ENCODE data around the gene FNDC7. TPM values are rescaled to one million over a fixed set of nuclear protein-coding genes. Genes with fewer than 3 reads are reported as not detected.

Gene FNDC7
- total and polyA plus RNA-seq, 9 of the 15 experiments (the other 6 are each of a cell fraction or from before 2014, with no cell fraction given): not detected

DNA sequence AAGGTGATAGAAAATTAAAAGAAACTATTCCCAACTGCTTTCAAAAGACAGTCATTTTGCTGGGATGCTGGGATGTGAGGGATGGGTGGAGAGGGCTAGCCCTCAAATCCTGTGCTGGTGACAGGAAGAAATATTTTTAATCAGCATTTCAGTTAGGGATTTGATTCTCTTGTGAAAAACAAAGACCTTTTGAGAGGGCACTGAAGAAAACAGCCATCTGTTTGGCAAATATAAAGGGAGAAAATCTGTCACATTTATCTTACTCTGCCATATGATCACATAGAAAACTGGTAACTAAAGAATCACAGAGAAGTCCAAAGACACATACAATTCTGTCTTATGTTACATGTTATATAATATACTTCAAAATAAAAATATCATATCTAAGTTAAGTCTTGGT, 46.1 kb downstream of the FNDC7 start:
- no peak for ATAC-seq
- Histone ChIP-seq H3K36me3 (ENCODE audit: control insufficient read depth, insufficient read depth, low read length) (peaks cover 52% of the 10 kb centered on the region; the same call in 2 of the 3 replicates), H3K79me2 (ENCODE audit: control insufficient read depth, insufficient read depth, low read length) (no peaks in the 10 kb centered on the region), H4K20me1 (replicated peaks; ENCODE audit: control insufficient read depth, insufficient read depth, low read length) (no peaks in the 10 kb centered on the region), H3K4me1 (replicated peaks in 1 of 2; ENCODE audit: control insufficient read depth in 2 of 2, insufficient read depth in 2 of 2, low read length in 2 of 2) (no peaks in the 10 kb centered on the region), H3K4me2 (ENCODE audit: insufficient read depth, low read length) (no peak overlapping the region), H3K9ac (ENCODE audit: insufficient read depth in 1 of 2, low read depth in 2 of 2, low read length in 2 of 2) (no peak overlapping the region), H3K27me3 (ENCODE audit: control insufficient read depth in 2 of 2, insufficient read depth in 2 of 2, low read length in 2 of 2) (no peaks in the 10 kb centered on the region), H3K9me3 (replicated peaks; ENCODE audit: control insufficient read depth, insufficient read depth, low read depth, low read length) (no peaks in the 10 kb centered on the region), H3K4me3 (no peak overlapping the region), H3K27ac (ENCODE audit: extremely low read depth, low read depth, low read length) (no peak overlapping the region), H3K9me1 (ENCODE audit: control insufficient read depth, insufficient read depth, low read length) (no peaks in the 10 kb centered on the region), H2AFZ (ENCODE audit: low read depth, low read length) (no peak overlapping the region)
- in situ Hi-C loops (cut with MboI) (no loop called here), intact Hi-C loops (cut with micrococcal nuclease) (no loop called here)
- FAIRE-seq: no peak
- no peak for DNase-seq (ENCODE audit: extremely low read depth in 1 of 4, low spot score in 3 of 4)
- ChIA-PET CTCF (ENCODE audit: low intra/inter-chr PET ratio) (no interaction called here), POLR2A (no interaction called here)
- no TSS peak for BruUV-seq (replicated peaks)
- TF ChIP-seq ZNF384 (IDR thresholded peaks at IDR 0.05; ENCODE audit: low read depth, low read length) (no peak), STAT5B (CRISPR knock-in tag; IDR thresholded peaks at IDR 0.05) (no peak), GTF2F1 (IDR thresholded peaks at IDR 0.05; ENCODE audit: low read depth, low read length) (no peak), PTBP1 (IDR thresholded peaks at IDR 0.05; ENCODE audit: low read depth, low read length) (no peak), NR2F6 (CRISPR knock-in tag; IDR thresholded peaks at IDR 0.05) (no peak), NFRKB (IDR thresholded peaks at IDR 0.05; ENCODE audit: low read depth) (no peak), CUX1 (CRISPR knock-in tag; IDR thresholded peaks at IDR 0.05) (no peak), CBFA2T2 (conservative IDR thresholded peaks at IDR 0.05) (no peak), NFYB (IDR thresholded peaks at IDR 0.05; ENCODE audit: extremely low read depth, insufficient read length) (no peak), ZBTB43 (CRISPR knock-in tag; IDR thresholded peaks at IDR 0.05) (no peak), MIER1 (IDR thresholded peaks at IDR 0.05; ENCODE audit: low read depth) (no peak), ZNF197 (CRISPR knock-in tag; IDR thresholded peaks at IDR 0.05; ENCODE audit: low read depth) (no peak), PRPF4 (IDR thresholded peaks at IDR 0.05; ENCODE audit: insufficient read depth, low read depth, low read length, poor library complexity, severe bottlenecking) (no peak), KAT7 (CRISPR knock-in tag; IDR thresholded peaks at IDR 0.05; ENCODE audit: borderline replicate concordance) (no peak), ZNF766 (CRISPR knock-in tag; conservative IDR thresholded peaks at IDR 0.05) (no peak), U2AF1 (optimal IDR thresholded peaks at IDR 0.05; ENCODE audit: low read depth, low read length) (no peak), MCM3 (IDR thresholded peaks at IDR 0.05) (no peak)
- TF ChIP-seq, protein P1, sequence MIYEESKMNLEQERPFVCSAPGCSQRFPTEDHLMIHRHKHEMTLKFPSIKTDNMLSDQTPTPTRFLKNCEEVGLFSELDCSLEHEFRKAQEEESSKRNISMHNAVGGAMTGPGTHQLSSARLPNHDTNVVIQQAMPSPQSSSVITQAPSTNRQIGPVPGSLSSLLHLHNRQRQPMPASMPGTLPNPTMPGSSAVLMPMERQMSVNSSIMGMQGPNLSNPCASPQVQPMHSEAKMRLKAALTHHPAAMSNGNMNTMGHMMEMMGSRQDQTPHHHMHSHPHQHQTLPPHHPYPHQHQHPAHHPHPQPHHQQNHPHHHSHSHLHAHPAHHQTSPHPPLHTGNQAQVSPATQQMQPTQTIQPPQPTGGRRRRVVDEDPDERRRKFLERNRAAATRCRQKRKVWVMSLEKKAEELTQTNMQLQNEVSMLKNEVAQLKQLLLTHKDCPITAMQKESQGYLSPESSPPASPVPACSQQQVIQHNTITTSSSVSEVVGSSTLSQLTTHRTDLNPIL (CRISPR knock-in tag; IDR thresholded peaks at IDR 0.05): no peak
